ENCODE data around the gene MAST3.
"Not testable (repeated sequence)": the region's sequence is repeated elsewhere in the genome, so short reads cannot be mapped to it uniquely, and the experiment has no call there.

MAST3 gene

DNA sequence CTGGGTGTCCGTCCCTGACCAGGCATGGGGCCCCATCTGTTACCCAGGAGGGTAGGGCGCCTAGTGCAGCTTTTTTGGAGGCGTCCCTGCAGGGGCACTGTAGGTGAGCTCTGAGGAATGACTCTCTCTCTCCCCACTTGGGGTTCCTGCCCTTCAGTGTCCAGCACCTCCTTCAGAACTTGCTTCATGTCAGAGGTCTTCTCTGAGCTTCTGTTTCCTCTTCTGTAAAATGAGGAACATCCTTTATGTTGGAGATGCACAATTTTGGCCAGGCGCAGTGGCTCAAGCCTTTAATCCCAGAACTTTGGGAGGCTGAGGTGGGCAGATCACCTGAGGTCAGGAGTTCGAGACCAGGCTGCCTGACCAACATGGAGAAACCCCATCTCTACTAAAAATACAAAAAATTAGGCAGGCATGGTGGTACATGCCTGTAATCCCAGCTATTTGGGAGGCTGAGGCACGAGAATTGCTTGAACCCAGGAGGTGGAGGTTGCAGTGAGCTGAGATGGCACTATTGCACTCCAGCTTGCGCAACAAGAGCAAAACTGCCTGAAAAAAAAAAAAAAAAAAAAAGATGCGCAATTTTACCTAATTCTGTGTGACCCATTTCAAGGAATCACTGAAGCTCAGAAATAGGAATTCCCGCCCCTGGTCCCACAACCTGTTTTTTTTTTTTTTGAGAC is 40.2 kb downstream of the MAST3 start:
- DNase-seq (ENCODE audit: low spot score): no peak

- no peak for DNase-seq (ENCODE audit: low spot score)
Observed at GRCh38 chr19:18140473-18140872, 42.9 kb downstream of the MAST3 start.

DNA sequence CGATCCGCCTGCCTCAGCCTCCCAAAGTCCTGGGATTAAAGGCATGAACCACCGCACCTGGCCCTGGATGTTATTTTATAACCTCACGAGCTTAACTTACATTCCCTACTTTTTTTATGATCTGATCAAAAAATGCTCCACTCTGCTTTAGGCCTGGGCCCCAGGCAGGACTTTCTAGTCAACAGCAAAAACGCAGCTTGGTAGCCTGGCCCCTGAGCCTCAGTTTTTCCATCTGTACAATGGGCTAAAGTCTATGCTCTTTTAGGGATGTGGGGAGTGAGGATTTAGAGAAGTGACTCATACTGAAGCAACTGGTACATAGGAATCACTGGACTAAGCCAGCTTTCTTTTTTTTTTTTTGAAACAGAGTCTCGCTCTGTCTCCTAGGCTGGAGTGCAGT is 43.5 kb downstream of the MAST3 start:
- DNase-seq (ENCODE audit: low spot score): no peak

DNA sequence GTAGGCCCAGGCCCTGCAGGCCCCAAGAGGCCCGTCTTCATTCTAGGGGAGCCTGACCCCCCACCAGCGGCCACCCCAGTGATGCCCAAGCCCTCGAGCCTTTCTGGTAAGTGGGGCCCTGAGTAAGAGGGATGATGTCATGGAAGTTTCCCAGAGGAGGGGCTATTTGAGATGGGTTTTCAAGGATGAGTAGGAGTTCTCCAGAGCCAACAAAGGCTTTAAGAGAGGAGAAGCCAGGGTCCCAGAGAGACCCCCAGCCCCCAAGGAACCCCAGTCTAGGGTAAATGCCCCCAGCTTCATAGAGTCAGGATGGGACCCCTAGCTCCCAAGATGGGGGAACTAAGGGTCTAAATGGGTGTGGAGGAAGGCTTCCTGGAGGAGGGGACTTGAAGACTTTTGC is 46.3 kb downstream of the MAST3 start:
- DNase-seq (ENCODE audit: low spot score): no peak

GRCh38 chr19:18144361-18144760 is 46.8 kb downstream of the MAST3 start:
- DNase-seq (ENCODE audit: low spot score): no peak

DNA sequence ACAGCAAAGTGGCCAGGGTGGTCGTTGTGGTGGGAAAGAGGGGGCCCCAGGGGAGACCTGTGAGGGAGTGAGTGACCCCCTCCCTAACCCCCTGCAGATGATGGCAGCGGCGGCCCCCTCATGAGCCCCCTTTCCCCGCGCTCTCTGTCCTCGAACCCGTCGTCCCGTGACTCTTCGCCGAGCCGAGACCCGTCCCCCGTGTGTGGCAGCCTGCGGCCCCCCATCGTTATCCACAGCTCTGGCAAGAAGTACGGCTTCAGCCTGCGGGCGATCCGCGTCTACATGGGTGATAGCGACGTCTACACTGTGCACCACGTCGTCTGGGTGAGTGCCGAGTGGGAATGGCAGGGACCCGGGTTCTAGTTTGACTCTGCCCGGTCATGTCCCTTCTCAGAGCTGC is 47.3 kb downstream of the MAST3 start:
- DNase-seq (ENCODE audit: low spot score): no peak

DNA sequence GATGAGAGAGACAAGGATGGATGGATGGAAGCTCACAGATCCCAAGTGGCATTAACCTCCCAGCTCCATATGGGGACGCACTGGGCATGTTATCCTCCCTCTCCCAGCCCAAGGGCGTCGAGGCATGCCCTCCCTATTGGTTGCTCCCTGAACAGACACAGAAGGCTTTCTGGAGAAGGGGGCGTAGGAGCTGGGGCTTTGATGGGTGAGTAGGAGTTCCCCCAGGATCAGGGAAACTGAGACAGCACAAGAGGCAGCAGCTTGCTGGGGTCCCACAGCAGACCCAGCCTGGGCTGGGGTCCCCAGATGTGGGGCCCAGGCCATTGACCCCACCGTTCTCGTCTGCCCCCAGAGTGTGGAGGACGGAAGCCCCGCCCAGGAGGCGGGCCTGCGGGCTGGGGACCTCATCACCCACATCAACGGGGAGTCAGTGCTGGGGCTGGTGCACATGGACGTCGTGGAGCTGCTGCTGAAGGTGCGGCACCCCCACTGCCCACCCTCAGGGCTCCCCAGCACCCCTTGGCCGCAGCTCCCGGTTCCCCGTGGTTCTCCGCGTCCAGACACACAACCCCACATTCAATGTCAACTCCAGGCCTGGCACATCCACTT is 47.9 kb downstream of the MAST3 start:
- DNase-seq (ENCODE audit: low spot score): no peak

DNA sequence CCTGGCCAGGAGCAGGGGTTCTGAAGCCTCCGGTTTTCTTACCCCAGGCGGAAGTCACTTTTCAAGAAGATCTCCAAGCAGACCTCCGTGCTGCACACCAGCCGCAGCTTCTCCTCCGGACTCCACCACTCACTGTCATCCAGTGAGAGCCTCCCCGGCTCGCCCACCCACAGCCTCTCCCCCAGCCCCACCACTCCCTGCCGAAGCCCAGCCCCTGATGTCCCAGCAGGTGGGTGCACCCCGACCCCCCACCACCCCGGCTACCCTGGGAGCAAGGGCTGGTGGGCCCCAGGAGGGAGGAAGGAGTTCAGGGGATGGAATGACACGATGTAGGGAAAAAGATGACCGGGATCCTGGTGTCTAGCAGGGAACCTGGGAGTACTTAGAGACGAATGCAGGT is 49.8 kb downstream of the MAST3 start:
- DNase-seq (ENCODE audit: low spot score): no peak

GRCh38 chr19:18149596-18149975 is 52.0 kb downstream of the MAST3 start:
- DNase-seq (ENCODE audit: low spot score): no peak

DNA sequence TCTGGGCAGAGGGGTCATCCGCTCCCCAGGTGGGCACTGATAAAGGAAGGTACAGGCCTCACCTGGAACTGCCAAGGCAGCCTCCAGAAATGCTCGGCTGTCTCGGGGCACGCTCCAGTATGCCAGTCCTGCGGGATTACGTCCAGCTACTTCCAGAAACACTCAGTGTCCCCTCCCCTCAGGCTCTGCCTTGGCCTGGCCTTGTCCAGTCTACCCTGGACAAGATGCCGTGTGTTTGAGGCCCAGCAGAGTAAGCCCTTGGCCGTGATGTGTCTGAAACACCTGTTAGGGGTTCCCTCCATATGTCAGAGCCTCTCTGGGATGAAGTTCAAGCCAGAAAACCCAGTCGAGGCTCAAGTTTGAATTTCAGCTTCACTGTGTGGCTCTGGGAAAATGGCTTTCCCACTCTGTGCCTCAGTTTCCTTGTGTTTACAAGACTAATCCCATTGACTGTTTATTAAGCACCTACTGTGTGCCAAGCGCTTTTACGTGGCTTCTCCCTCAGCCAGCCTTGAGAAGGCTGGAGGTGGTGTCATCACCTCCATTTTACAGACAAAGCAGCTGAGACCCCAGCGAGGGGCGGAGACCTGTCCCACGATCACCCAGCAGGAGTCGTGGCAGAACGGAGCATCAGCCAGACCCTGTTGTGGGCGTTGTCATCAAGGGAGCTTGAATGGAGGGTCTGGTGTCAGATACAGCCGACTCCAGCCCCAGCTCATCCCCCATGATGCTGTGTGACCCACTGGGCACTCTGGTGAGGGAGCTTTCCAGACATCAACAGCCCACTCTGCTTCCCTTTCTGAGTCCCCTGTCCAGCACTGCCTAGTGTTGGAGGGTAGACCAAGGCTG is 53.4 kb downstream of the MAST3 start:
- DNase-seq (ENCODE audit: low spot score): no peak

- DNase-seq (ENCODE audit: low spot score): peak; percentile 99
Observed at GRCh38 chr19:18152442-18152816, 54.9 kb downstream of the MAST3 start.

DNA sequence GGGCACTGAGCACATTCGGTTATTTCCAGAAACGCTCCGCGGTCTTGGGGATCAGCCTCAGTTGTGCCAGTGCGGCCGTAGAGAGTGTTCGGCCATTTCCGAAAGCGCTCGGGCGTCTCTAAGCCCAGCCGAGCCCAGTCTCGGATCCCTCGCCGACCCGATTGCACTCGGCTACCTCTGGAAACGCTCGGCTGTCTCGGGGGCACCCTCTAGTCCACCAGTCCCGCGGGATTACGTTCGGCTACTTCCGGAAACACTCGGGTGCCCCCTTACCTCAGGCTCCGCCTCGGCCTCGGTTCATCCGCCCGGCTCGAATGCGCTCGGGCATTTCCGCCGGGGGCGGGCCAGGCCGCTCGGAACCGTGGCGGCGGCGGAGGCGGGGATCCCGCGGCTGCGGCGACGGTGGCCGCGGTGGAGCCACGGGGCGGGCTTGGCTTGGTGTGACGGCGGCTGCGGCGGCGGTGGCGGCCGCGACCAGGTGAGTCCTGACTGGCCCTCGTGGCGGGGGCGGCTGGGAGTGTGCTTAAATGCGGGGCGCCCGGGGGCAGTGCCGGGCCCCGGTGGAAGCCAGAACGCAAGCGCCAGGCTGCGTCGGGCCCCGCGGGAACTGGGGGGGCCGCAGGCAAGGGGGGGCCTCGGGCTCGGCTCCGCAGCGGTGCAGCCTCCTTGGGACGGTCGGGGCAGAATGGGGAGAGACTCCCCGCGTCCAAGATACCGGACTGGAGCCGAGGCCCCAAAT is 55.4 kb downstream of the MAST3 start, which contains the start of gene PIK3R2:
PIK3R2 (plus strand) TSS at position 347 of the 739 bp plus-strand sequence. CDS start 2,717 bp downstream, outside the sequence.
- peak; percentile 100 for DNase-seq (ENCODE audit: low spot score)

DNA sequence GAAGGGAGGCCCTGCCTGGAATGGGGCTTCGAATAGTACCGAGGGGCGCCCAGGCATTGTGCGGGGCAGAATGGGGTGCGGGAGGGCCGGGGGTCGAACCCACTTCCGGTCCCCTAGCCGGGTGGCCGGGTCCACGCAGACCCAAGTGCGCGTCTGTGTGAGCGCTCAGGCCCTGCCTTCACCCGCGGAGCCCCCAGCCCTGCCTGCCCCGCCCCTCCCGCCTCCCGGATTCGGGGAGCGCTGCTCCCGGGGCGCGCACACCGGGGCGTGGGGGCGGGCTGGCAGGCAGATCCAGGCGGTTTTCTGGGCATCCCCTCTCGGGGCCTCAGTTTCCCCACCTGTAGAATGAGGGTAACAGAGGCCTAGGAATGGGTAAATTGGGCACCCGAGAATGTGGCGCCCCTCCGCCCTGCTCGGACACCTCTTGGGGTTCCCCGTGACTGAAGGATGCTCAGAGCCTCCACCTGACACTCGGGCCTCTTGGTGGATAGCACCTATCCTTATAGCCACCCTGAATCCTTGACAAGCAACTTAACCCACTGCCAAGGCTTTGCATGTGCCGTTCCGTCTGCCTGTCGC is 56.1 kb downstream of the MAST3 start:
- DNase-seq (ENCODE audit: low spot score): no peak

DNA sequence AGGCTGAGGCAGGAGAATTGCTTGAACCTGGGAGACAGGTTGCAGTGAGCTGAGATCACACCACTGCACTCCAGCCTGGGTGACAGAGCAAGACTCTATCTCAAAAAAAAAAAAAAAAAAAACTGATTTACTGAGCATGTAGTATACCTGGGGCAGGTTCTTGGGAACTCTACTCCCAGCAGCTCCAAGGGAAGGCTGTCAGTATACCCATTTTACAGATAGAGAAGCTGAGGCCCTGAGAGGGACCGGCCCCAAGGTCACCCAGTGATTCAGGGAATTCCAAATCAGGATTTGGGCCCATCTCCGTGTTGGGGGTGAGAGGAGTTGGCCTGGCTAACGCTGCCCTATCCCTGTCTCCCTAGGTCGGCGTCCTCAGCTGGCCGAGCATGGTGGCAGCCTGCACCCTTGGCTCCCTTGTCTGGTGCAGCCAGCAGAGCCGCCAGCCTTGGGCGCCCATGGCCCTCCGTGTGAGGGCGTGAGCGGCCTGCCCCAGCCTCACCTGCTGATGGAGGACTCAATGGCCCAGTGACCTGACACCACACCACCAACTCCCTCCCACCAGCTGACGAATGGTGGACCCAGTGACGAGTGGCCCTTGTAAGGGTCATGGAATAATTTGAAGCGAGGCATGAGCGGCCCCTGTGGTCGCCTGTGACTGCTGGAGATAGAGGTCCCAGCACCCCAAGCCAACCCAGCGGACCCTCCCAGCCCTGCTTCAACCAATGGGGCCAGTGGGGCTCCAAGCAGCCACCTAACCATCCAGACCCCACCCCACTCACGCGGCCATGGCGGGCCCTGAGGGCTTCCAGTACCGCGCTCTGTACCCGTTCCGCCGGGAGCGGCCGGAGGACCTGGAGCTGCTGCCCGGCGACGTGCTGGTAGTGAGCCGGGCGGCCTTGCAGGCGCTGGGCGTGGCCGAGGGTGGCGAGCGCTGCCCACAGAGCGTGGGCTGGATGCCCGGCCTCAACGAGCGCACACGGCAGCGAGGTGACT is 57.8 kb downstream of the MAST3 start:
- DNase-seq (ENCODE audit: low spot score): no peak

DNA sequence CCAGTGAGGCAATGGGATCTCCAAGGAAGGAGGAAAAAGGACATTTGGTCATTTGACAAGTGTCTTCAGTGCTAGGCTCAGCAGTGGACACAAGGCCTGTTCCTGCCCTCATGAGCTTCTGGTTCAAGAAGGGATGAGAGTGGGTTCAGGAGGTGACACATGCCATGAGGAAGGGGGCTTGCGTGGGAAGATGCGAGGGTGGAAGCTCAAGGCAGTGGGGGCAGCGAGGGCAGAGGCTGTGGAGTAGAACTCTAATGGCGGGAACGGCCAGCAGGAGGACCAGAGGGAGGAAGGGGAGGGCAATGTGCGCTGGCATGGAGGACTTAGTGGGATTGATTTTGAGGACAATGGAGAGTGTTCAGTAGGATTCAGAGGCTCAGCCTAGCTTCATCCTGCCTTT is 58.7 kb downstream of the MAST3 start:
- no peak for DNase-seq (ENCODE audit: low spot score)

- no peak for DNase-seq (ENCODE audit: low spot score)
Observed at GRCh38 chr19:18156841-18157464, 59.4 kb downstream of the MAST3 start.

GRCh38 chr19:18157465-18158063 is 60.0 kb downstream of the MAST3 start:
- no peak for DNase-seq (ENCODE audit: low spot score)

GRCh38 chr19:18158467-18158866 is 60.9 kb downstream of the MAST3 start:
- no peak for DNase-seq (ENCODE audit: low spot score)

DNA sequence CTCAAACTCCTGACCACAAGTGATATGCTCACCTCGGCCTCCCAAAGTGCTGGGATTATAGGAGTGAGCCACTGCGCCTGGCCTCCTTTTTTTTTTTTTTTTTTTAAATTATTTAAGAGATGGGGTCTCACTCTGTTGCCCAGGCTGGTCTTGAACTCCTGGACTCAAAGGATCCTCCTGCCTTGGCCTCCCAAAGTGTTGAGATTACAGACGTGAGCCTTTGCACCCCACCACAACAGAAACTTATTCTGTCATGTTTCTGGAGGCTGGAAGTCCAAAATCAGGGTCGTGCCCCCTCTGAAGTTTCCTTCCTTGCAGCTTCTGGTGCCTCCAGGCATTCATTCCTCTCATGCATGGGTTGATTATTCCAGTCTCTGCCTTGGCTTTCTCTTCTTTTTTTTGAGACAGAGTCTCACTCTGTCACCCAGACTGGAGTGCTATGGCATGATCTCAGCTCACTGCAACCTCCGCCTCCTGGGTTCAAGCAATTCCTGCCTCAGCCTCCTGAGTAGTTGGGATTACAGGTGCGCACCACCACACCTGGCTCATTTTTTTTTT is 61.6 kb downstream of the MAST3 start:
- not testable (repeated sequence) for DNase-seq (ENCODE audit: low spot score)

DNA sequence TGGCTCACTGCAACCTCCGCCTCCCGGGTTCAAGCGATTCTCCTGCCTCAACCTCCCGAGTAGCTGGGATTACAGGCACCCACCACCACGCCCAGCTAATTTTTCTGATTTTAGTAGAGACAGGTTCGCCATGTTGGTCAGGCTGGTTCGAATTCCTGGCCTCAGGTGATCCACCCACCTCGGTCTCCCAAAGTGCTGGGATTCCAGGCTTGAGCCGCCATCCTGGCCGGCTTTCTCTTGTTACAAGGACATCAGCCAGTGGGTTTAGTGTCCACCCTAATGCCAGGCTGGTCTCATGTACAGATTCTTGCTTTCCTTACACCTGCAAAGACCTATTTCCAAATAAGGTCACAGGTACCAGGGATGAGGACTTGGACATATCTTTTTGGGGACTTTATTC is 62.2 kb downstream of the MAST3 start:
- no peak for DNase-seq (ENCODE audit: low spot score)

Data from activated CD4-positive, alpha-beta T cell treated with anti-CD3 and anti-CD28 coated beads, Interleukin-2, Interleukin-4, amounts not matched to agents 100 ng/mL and 50 ng/mL, durations not matched to agents 16 hours and 8 hours (primary cell).